ENCODE data around the gene MAGI2. TPM values are rescaled to one million over a fixed set of nuclear protein-coding genes. Genes with fewer than 3 reads are reported as not detected.

MAGI2 gene
- polyA plus RNA-seq, 3 donors, result 0.03 to 0.11 TPM; not detected in 1

DNA sequence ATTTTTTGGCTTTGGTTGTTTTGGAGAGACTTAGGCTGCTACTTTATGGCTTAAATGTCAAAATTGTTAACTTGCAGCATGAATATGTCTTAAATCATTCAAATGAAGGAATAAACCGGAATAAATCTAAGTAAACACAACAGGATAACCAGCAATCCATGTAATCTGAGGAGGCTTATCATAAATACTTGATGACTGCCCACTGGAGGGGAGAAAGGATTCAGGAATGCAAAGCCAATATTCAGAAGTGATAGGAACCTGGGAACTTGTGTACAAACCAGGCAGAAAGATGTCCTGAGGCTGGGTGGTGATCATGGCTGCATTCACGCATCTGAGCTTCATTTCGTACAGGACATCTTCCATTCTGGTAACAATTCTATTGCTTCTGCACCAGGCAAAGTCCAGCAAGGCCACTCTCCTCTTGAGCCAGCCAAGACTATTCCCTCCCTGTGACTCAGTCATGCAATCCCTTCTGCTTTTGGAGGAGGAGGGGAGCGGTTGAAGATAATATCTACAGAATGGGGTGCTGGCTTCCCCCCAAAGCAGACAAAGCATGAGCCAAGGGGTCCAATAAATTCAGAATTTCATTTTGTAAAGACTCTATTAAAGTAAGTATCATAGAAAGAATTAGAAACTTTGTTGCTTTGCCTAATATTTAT lies 1280.4 kb downstream of the MAGI2 start:
- TF ChIP-seq, protein P1, sequence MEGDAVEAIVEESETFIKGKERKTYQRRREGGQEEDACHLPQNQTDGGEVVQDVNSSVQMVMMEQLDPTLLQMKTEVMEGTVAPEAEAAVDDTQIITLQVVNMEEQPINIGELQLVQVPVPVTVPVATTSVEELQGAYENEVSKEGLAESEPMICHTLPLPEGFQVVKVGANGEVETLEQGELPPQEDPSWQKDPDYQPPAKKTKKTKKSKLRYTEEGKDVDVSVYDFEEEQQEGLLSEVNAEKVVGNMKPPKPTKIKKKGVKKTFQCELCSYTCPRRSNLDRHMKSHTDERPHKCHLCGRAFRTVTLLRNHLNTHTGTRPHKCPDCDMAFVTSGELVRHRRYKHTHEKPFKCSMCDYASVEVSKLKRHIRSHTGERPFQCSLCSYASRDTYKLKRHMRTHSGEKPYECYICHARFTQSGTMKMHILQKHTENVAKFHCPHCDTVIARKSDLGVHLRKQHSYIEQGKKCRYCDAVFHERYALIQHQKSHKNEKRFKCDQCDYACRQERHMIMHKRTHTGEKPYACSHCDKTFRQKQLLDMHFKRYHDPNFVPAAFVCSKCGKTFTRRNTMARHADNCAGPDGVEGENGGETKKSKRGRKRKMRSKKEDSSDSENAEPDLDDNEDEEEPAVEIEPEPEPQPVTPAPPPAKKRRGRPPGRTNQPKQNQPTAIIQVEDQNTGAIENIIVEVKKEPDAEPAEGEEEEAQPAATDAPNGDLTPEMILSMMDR (IDR thresholded peaks at IDR 0.05), result no peak
- H3K4me3 ChIP-seq (replicated peaks in 1 of 3; ENCODE audit: low read depth in 2 of 3, low read length in 3 of 3), result no peak overlapping the region
- H4K20me1 ChIP-seq (ENCODE audit: insufficient read depth, low read length), result no peaks in the 10 kb centered on the region
- no peak for DNase-seq
- intact Hi-C loops (cut with micrococcal nuclease), result no loop called here
- peaks cover 0 to 1% (median 0%) of the 10 kb centered on the region in 3 donors for H3K27me3 Mint-ChIP-seq (ENCODE audit: low read depth in 3 of 3)
- H3K36me3 ChIP-seq (replicated peaks in 1 of 2; ENCODE audit: control insufficient read depth in 1 of 2, insufficient read depth in 2 of 2, low read length in 2 of 2), result no peaks in the 10 kb centered on the region
- H3K4me2 ChIP-seq (replicated peaks; ENCODE audit: extremely low read depth, low read length, poor library complexity, severe bottlenecking), result no peak overlapping the region
- H3K79me2 ChIP-seq (ENCODE audit: insufficient read depth, low read length), result no peaks in the 10 kb centered on the region
- no peaks in the 10 kb centered on the region for H3K4me1 Mint-ChIP-seq
- no peak overlapping the region for H2AFZ ChIP-seq (ENCODE audit: insufficient read depth, low read depth, low read length, poor library complexity, severe bottlenecking)
- H3K27ac Mint-ChIP-seq, result no peak overlapping the region
- no peak overlapping the region for H3K27ac ChIP-seq (ENCODE audit: low read depth in 1 of 2, low read length in 2 of 2)
- H3K4me1 ChIP-seq (ENCODE audit: control insufficient read depth in 1 of 2, insufficient read depth in 2 of 2, low read length in 2 of 2), result no peaks in the 10 kb centered on the region
- peaks cover 0 to 6% (median 3%) of the 10 kb centered on the region in 7 donors for H3K9me3 Mint-ChIP-seq
- H3K9ac ChIP-seq (ENCODE audit: insufficient read depth, low read length, poor library complexity, severe bottlenecking), result no peak overlapping the region
- no peaks in the 10 kb centered on the region for H3K9me3 ChIP-seq (replicated peaks in 1 of 2; ENCODE audit: control insufficient read depth in 1 of 2, insufficient read depth in 1 of 2, low read length in 2 of 2)
- H3K27me3 ChIP-seq (ENCODE audit: control insufficient read depth in 2 of 2, insufficient read depth in 2 of 2, low read length in 2 of 2), result no peaks in the 10 kb centered on the region
- H3K4me3 Mint-ChIP-seq, result no peak overlapping the region
- WGBS (ENCODE audit: insufficient coverage), result 50% methylated on average over 2 of the region's 4 CpGs
- H3K36me3 Mint-ChIP-seq, result no peaks in the 10 kb centered on the region

DNA sequence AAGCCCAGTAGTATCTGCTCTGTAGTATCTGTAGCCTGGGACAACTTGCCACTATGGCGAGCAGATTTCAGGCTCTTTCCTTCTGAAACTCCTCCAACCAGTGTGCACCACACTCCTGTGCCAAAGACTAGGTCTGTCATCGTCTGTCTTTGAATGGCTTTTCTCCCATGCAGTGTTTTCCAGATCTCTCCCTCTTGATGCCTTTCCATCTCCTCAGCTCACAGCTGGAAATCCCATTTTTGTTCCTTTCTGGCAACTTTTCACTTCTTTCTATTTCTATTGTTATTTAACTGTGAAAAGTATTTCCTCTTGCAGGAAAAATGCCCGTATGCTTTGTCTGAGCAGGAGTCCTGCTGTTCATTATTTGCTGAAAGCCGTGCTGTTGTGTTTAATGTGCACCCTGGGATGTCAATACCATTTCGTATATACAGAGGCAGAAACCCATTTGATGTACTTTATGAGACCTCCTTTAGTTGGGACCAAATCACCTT lies 1281.2 kb downstream of the MAGI2 start:
- Histone ChIP-seq H3K9ac (ENCODE audit: insufficient read depth, low read length, poor library complexity, severe bottlenecking) (no peak overlapping the region), H3K27ac (ENCODE audit: low read depth in 1 of 2, low read length in 2 of 2) (no peak overlapping the region), H2AFZ (ENCODE audit: insufficient read depth, low read depth, low read length, poor library complexity, severe bottlenecking) (no peak overlapping the region), H3K27me3 (ENCODE audit: control insufficient read depth in 2 of 2, insufficient read depth in 2 of 2, low read length in 2 of 2) (no peaks in the 10 kb centered on the region), H3K4me2 (replicated peaks; ENCODE audit: extremely low read depth, low read length, poor library complexity, severe bottlenecking) (no peak overlapping the region), H3K9me3 (replicated peaks in 1 of 2; ENCODE audit: control insufficient read depth in 1 of 2, insufficient read depth in 1 of 2, low read length in 2 of 2) (no peaks in the 10 kb centered on the region), H3K4me1 (ENCODE audit: control insufficient read depth in 1 of 2, insufficient read depth in 2 of 2, low read length in 2 of 2) (no peaks in the 10 kb centered on the region), H3K36me3 (replicated peaks in 1 of 2; ENCODE audit: control insufficient read depth in 1 of 2, insufficient read depth in 2 of 2, low read length in 2 of 2) (no peaks in the 10 kb centered on the region), H3K4me3 (replicated peaks in 1 of 3; ENCODE audit: low read depth in 2 of 3, low read length in 3 of 3) (no peak overlapping the region), H3K79me2 (ENCODE audit: insufficient read depth, low read length) (no peaks in the 10 kb centered on the region), H4K20me1 (ENCODE audit: insufficient read depth, low read length) (no peaks in the 10 kb centered on the region)
- TF ChIP-seq, protein P1 (IDR thresholded peaks at IDR 0.05), result no peak
- H3K36me3 Mint-ChIP-seq, result no peaks in the 10 kb centered on the region
- DNase-seq, result no peak
- H3K27me3 Mint-ChIP-seq (ENCODE audit: low read depth in 3 of 3), result peaks cover 0 to 1% (median 0%) of the 10 kb centered on the region in 3 donors
- H3K27ac Mint-ChIP-seq, result no peak overlapping the region
- H3K4me3 Mint-ChIP-seq, result no peak overlapping the region
- H3K4me1 Mint-ChIP-seq, result no peaks in the 10 kb centered on the region
- intact Hi-C loops (cut with micrococcal nuclease), result no loop called here
- H3K9me3 Mint-ChIP-seq, result peaks cover 0 to 6% (median 3%) of the 10 kb centered on the region in 7 donors
- WGBS (ENCODE audit: insufficient coverage), result 81% methylated on average over 4 of the region's 5 CpGs

Measured in CD14-positive monocyte (primary cell).